Caco-2 (cell line): ENCODE results near the gene ATXN10. TPM values are rescaled to one million over a fixed set of nuclear protein-coding genes. Genes with fewer than 3 reads are reported as not detected.

Source experiments
- BruUV-seq: library from RNA; stranded (reverse); fragments of 400-500 nt; replicated peaks from 2 replicates; lab custom pipeline; 2021; lab: Mats Ljungman, UMichigan
- CTCF ChIA-PET: fragments of 300-600 bp; sonication (Branson Sonifier 250); formaldehyde crosslinking; loops from one replicate; lab custom pipeline; 2022; ENCODE audit warnings: antibody characterized with exemption; lab: Charles Lee
- POLR2A ChIA-PET: fragments of 300-600 bp; sonication (Branson Sonifier 250); formaldehyde crosslinking; loops from one replicate; lab custom pipeline; 2022; ENCODE audit warnings: antibody characterized with exemption; lab: Charles Lee
- DNase-seq, 2 experiments: peaks; one replicate each; pipeline versions ENCODE4 v3.0.0 to v3.0.0-alpha.2; 2020 to 2022
- H3K27me3 ChIP-seq: replicated peaks from 2 replicates; pipeline ENCODE4 v1.6.0; 2011; ENCODE audit warnings: low read length; ENCODE audit not compliant: control insufficient read depth, insufficient read depth
- H3K36me3 ChIP-seq: 2 replicates; pipeline ENCODE4 v1.5.1; 2011; ENCODE audit warnings: low read length; ENCODE audit not compliant: control insufficient read depth, insufficient read depth
- H3K4me1 ChIP-seq: fragments of 250-450 bp; sonication (Bioruptor Pico); 2 replicates; pipeline ENCODE4 v1.5.1; 2020; ENCODE audit warnings: mild to moderate bottlenecking
- H3K4me3 ChIP-seq: 2 replicates; pipeline ENCODE4 v1.5.1; 2011; ENCODE audit warnings: low read depth, mild to moderate bottlenecking, control low read depth, low read length
- H3K9me3 ChIP-seq: fragments of 250-450 bp; sonication (Bioruptor Pico); 2 replicates; pipeline ENCODE4 v1.5.1; 2020; ENCODE audit warnings: mild to moderate bottlenecking, moderate library complexity
- H3K27ac Mint-ChIP-seq: one replicate; pipeline ENCODE4 v1.8.0; 2022; ENCODE audit warnings: mixed read lengths; ENCODE audit not compliant: unreplicated experiment
- H3K27me3 Mint-ChIP-seq: one replicate; pipeline ENCODE4 v1.8.0; 2022; ENCODE audit warnings: mixed read lengths; ENCODE audit not compliant: insufficient read depth, unreplicated experiment
- H3K36me3 Mint-ChIP-seq: one replicate; pipeline ENCODE4 v1.8.0; 2022; ENCODE audit warnings: mild to moderate bottlenecking, mixed read lengths; ENCODE audit not compliant: insufficient read depth, unreplicated experiment
- H3K4me1 Mint-ChIP-seq: one replicate; pipeline ENCODE4 v1.8.0; 2022; ENCODE audit warnings: low read depth, mixed read lengths; ENCODE audit not compliant: unreplicated experiment
- H3K4me3 Mint-ChIP-seq: one replicate; pipeline ENCODE4 v1.8.0; 2022; ENCODE audit warnings: mild to moderate bottlenecking, moderate library complexity, mixed read lengths; ENCODE audit not compliant: unreplicated experiment
- H3K9me3 Mint-ChIP-seq: one replicate; pipeline ENCODE4 v1.8.0; 2022; ENCODE audit warnings: mixed read lengths; ENCODE audit not compliant: unreplicated experiment
- intact Hi-C: fragments of 100-400 bp; cut with micrococcal nuclease; formaldehyde crosslinking; loops from one replicate; pipeline ENCODE4 v1.10.0; 2022; ENCODE audit not compliant: unreplicated experiment
- total RNA-seq: library from RNA; stranded (reverse); gene quantifications from 2 replicates; pipeline ENCODE4 v1.2.3, GENCODE V29; 2022
- TF ChIP-seq, protein P1 (sequence below), 2 experiments: fragments of 200-600 bp in 1 of 2; IDR thresholded peaks; 1 replicate in 1 of 2; 2 replicates in 1 of 2; pipeline versions ENCODE4 v1.5.1 to v1.8.0; 2011 to 2022; ENCODE audit warnings: antibody characterized with exemption in 1 of 2, control low read depth in 1 of 2, inconsistent platforms in 1 of 2, low read depth in 1 of 2, low read length in 1 of 2, mild to moderate bottlenecking in 1 of 2, moderate library complexity in 1 of 2; ENCODE audit not compliant: insufficient read depth in 1 of 2, severe bottlenecking in 1 of 2, unreplicated experiment in 1 of 2

Gene ATXN10
- total RNA-seq, 1 experiment from 2014 or later = 155 TPM

DNA sequence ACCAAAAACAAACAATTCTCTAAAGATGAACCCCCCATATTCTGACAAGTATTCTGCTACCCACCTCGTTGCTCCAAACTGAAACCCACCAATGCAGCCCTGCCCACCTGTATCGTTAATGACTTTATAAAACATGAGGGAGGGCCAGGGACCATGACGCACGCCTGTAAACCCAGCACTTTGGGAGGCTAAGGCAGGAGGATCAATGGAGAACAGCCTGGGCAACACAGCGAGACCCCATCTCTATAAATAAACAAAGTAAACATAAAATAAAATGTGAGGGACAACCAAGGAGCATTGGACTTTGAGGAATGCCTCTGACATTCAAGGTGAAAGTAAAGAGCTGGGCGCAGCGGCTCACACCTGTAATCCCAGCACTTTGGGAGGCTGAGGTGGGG lies 39.8 kb upstream of the ATXN10 start:
- no peak overlapping the region for H3K27ac Mint-ChIP-seq
- POLR2A ChIA-PET = no interaction called here

DNA sequence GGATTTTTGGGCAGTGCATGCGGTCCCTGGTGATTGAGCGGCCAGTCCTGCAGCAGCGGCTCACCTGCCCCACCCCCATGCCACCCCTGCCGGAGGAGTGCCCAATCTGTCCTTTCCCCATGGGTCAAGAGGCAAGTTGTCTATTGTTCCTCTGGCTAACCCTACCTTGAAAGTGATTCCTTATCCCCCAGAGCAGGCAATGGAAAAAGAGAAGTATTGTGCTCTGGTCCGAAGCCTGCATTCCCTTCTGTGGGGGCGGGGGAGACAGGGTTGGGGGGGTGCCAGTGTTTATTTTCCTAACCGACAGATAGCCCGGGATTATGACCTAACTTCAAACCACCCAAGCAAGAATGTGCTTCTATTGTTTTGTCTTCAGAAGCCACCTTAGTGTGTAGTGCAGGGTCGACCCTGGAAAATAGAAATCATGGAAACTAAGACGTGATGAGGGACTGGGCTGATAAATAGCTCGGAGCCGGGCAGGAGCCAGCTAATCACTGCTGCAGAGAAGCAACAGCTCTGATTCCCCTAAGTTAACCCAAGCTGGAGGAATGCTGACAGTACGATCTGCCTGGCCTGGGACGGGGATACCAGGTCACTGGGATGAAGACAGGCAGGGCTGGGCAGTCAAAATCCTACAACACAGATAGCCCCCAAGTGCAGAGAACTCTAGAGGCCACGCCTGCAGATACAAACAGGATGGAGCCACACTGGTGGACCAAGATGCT lies 38.7 kb upstream of the ATXN10 start:
- ChIA-PET POLR2A (no interaction called here), CTCF (interaction anchor here (0.6 kb wide), 1 partner anchor 474 kb away, joined by 3 read pairs; no protein-coding TSS in a partner anchor)
- Histone ChIP-seq H3K27me3 (no peaks in the 10 kb centered on the region), H3K4me3 (no peak overlapping the region), H3K4me1 (no peaks in the 10 kb centered on the region), H3K36me3 (no peaks in the 10 kb centered on the region), H3K9me3 (no peaks in the 10 kb centered on the region)
- TF ChIP-seq, protein P1, sequence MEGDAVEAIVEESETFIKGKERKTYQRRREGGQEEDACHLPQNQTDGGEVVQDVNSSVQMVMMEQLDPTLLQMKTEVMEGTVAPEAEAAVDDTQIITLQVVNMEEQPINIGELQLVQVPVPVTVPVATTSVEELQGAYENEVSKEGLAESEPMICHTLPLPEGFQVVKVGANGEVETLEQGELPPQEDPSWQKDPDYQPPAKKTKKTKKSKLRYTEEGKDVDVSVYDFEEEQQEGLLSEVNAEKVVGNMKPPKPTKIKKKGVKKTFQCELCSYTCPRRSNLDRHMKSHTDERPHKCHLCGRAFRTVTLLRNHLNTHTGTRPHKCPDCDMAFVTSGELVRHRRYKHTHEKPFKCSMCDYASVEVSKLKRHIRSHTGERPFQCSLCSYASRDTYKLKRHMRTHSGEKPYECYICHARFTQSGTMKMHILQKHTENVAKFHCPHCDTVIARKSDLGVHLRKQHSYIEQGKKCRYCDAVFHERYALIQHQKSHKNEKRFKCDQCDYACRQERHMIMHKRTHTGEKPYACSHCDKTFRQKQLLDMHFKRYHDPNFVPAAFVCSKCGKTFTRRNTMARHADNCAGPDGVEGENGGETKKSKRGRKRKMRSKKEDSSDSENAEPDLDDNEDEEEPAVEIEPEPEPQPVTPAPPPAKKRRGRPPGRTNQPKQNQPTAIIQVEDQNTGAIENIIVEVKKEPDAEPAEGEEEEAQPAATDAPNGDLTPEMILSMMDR (IDR thresholded peaks at IDR 0.05; ENCODE audit: insufficient read depth in 1 of 2, low read depth in 1 of 2, low read length in 1 of 2, severe bottlenecking in 1 of 2, unreplicated experiment in 1 of 2) = no peak
- H3K27ac Mint-ChIP-seq = no peak overlapping the region
- no TSS peak for BruUV-seq
- H3K9me3 Mint-ChIP-seq = no peaks in the 10 kb centered on the region
- no peak for DNase-seq
- no peaks in the 10 kb centered on the region for H3K27me3 Mint-ChIP-seq
- peaks cover 7% of the 10 kb centered on the region for H3K4me1 Mint-ChIP-seq
- intact Hi-C loops = no loop called here
- no peaks in the 10 kb centered on the region for H3K36me3 Mint-ChIP-seq
- H3K4me3 Mint-ChIP-seq = peak overlapping the region; percentile 23

More for the DNA sequence above, 39.8 kb upstream of the ATXN10 start:
- Mint-ChIP-seq H3K4me3 (no peak overlapping the region), H3K36me3 (no peaks in the 10 kb centered on the region), H3K9me3 (no peaks in the 10 kb centered on the region), H3K27me3 (no peaks in the 10 kb centered on the region), H3K4me1 (peaks cover 7% of the 10 kb centered on the region)
- DNase-seq = no peak
- intact Hi-C loops = no loop called here
- Histone ChIP-seq H3K36me3 (no peaks in the 10 kb centered on the region), H3K27me3 (no peaks in the 10 kb centered on the region), H3K9me3 (no peaks in the 10 kb centered on the region), H3K4me3 (no peak overlapping the region), H3K4me1 (no peaks in the 10 kb centered on the region)
- CTCF ChIA-PET = interaction anchor here (0.6 kb wide), 1 partner anchor 233 kb away, joined by 4 read pairs; no protein-coding TSS in a partner anchor
- TF ChIP-seq, protein P1 (IDR thresholded peaks at IDR 0.05; ENCODE audit: insufficient read depth in 1 of 2, low read depth in 1 of 2, low read length in 1 of 2, severe bottlenecking in 1 of 2, unreplicated experiment in 1 of 2) = no peak
- BruUV-seq = no TSS peak

DNA sequence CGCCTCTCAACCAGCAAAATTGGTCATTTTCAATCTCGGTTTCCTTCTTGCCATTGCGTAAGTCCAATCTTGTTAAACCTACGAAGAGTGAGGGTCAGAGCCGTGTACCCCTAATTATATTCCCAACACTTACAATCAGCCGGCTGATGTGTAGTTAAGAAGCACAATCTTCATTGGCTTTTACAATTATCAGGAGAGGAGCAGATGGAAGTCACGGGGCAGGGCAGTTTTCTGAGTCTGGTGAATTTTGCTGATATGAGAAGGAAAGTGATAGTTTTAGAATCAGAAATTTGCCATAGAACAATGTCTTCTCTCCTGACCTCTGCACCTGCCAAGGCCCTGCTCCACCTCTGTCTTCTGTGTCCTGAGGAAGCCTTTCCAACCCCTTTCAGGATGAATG lies 35.0 kb upstream of the ATXN10 start:
- CTCF ChIA-PET = no interaction called here
- no TSS peak for BruUV-seq
- intact Hi-C loops = no loop called here

More for the DNA sequence above, 35.0 kb upstream of the ATXN10 start:
- Mint-ChIP-seq H3K36me3 (no peaks in the 10 kb centered on the region), H3K4me1 (peaks cover 7% of the 10 kb centered on the region), H3K9me3 (no peaks in the 10 kb centered on the region), H3K27ac (no peak overlapping the region), H3K4me3 (no peak overlapping the region), H3K27me3 (no peaks in the 10 kb centered on the region)
- DNase-seq = no peak
- H3K36me3 ChIP-seq = no peaks in the 10 kb centered on the region
- no peaks in the 10 kb centered on the region for H3K27me3 ChIP-seq
- no peaks in the 10 kb centered on the region for H3K9me3 ChIP-seq
- TF ChIP-seq, protein P1 (IDR thresholded peaks at IDR 0.05; ENCODE audit: insufficient read depth in 1 of 2, low read depth in 1 of 2, low read length in 1 of 2, severe bottlenecking in 1 of 2, unreplicated experiment in 1 of 2) = no peak
- peaks cover 10% of the 10 kb centered on the region for H3K4me1 ChIP-seq
- H3K4me3 ChIP-seq = no peak overlapping the region
- POLR2A ChIA-PET = no interaction called here
